NCI-H2107 treated with DMSO at 0.1 percent for 48 hours (cell line): ENCODE data around the gene PXK.
"Not testable (repeated sequence)": the region's sequence is repeated elsewhere in the genome, so short reads cannot be mapped to it uniquely, and the experiment has no call there.

Experiments used
- DNase-seq: peaks from one replicate; lab custom pipeline; 2025; ENCODE audit not compliant: unreplicated experiment; lab: John Stamatoyannopoulos, UW

The PXK gene

DNA sequence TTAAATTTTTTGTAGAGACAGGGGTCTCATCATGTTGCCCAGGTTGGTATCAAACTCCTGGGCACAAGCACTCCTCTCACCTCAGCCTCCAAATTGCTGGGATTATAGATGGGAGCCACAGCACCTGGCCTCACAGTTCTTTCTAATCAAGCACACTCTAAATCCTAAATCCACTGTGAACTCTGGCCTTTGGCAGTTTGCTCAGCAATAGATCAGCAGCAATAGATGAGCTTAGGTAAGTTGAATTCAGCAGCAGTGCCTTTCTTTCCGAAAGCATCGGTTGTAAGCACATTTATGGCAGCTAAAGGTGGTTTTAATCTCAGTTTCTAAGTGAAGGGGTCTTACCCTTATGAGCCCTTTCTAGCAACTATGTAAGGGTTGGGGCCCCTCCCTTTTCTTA, 84.4 kb downstream of the PXK start:
- DNase-seq = no peak

GRCh38 chr3:58418227-58418626, 85.5 kb downstream of the PXK start:
- no peak for DNase-seq

DNA sequence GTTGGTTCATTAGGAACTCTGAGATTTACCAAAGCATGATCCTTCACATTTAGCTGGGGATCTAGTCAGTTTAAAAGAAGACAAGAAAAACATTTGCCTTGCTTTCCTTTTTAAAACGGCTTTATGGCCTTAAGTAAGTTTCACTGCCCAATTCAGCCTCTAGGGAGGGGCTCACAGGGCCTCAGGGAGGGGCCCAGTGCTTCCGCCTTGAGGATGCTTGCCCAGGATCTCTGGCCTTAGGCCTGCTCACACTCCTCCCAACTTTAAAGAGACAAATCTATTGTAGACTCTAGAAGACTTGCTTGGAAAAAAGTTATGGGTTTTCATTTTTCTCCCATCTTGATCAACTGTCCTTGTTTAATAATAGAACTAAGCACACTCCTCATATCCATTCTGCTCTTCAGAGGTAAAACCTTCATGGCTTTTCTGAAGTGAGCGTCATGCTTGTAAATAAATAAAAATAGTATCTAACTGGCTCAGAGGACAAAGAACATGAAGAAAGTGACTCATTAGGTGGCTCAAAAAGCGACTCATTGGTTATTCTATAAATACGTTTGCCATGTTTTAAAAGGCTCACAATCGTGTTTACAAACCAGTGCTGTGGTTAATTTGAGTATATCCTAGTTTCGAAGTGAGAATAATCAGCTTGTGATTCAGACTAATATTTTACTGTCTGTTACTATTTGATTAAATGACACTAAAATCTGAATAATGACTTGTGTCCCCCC, 87.3 kb downstream of the PXK start:
- no peak for DNase-seq

GRCh38 chr3:58421004-58421403, 88.3 kb downstream of the PXK start:
- no peak for DNase-seq

GRCh38 chr3:58422756-58423325, 90.1 kb downstream of the PXK start:
- no peak for DNase-seq

GRCh38 chr3:58424613-58425012, 91.9 kb downstream of the PXK start:
- DNase-seq = no peak

GRCh38 chr3:58425782-58426181, 93.1 kb downstream of the PXK start:
- DNase-seq = no peak

DNA sequence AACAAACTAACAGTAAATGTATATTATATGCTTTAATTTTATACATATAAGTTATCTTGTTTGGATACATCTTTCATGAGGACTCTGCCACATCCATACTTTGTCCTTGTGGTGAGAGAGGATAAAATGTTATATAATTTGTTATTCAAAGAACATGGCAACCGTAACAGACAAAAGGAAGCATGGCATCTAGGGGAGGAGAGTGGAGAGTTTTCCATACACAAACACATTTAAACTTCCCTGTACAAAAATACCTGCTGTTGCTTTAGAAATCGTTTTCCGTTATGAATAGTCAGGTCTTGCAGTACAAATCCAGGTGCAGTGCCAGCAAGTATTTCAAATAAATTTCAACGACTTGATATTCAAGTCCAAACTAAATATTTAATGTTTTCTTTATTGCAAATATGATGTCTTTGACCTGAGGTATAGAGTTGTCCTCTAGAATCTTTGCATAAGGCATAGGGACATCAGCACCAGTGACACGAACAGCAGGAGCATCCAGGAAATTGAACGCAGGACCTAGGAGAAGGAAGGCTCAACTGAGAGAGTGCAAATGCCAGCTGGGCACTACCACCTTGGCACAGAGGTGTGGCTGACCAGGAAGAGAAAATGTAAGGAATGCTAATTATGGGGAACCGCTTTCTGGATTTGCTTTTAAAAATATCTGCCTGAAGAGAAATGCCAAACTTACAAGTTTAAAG, 95.1 kb downstream of the PXK start:
- no peak for DNase-seq

DNA sequence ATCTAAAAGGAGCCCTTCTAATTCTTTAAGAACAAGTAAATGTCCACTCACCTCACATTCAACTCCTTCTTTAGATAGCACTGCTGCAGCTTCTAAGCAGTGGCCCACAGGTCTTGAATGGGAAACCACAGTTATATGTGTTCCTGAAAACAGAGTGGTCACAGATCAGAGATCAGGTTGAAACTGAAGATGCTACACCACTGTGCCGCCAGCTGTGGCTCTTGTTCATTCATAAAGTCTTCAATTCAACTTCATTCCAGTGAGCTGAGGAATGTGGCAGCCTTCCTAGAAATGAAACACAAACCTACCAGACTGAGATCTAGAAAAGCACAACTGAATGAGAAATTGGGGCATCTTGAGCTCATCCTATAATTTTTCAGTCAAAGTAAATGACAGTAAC, 97.0 kb downstream of the PXK start:
- no peak for DNase-seq

DNA sequence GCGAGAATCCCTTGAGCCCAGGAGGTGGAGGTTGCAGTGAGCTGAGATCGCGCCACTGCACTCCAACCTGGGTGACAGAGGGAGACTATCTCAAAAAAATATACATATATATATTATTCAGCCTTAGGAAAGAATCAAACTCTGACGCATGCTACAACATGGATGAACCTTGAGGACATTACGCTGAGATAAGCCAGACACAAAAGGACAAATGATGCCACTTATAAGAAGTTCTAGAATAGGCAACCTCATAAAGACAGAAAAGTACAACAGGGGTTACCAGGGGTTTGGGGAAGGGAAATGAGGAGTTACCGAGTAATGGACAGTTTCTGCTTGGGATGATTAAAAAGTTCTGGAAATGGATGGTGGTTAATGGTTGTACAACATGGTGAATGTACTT, 100.2 kb downstream of the PXK start:
- no peak for DNase-seq

DNA sequence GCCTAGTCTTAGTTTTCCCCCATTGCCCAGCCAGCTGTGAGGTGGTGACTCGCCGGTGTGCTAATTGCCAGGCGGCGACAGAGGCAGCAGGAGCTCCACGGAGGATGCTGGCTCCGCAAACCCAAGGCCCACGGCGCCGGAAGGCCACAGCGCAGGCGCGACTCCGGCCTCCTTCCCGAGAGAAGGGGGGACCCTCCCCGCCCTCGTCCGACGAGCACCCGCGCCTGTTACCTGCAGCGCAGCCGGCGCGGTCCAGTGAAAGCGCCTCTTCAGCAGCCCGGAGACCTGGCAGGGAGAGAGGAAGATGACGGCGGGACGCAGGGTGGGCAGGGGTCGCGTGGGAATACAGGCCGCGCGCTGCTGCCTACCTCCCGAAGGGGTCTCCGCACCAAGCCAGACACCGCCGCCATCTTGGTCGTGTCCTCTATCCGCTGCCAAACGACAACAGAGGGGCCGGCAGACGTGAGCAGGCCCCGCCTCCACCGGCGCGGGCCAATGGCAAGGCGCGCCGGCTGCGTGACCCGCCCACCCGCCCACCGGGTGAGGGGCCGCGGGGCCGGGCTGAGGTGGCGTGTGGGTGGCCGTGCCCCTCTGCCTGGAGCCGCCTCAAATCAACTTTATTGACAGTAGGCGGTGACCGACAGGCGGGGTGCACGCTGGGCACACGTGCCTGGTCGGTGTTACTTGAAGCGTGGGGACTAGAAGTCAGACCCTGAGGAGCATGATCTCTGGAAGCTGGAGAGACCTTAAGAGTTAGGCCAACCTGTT, 100.9 kb downstream of the PXK start, which contains the start of gene PDHB:
Gene PDHB (minus strand): TSS at position 433 of the 768 bp plus-strand sequence. CDS start 23 bp downstream, at position 410.
- DNase-seq = peak; percentile 68

DNA sequence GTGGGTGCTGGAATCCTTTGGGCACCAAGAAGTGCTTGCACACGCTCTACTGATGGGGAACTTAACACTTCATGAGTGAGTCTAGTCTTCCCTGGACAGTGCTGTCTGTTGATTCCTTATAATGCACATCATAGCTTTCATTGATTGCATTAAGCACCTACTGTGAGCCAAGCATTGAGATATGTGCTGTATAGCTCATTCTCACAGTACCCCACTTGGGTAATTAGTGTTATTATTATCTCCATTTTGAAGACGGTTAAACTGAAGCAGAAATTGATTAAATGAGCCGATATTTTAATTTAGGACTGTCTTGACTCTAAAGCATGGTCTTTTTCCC, 101.4 kb downstream of the PXK start:
- no peak for DNase-seq

DNA sequence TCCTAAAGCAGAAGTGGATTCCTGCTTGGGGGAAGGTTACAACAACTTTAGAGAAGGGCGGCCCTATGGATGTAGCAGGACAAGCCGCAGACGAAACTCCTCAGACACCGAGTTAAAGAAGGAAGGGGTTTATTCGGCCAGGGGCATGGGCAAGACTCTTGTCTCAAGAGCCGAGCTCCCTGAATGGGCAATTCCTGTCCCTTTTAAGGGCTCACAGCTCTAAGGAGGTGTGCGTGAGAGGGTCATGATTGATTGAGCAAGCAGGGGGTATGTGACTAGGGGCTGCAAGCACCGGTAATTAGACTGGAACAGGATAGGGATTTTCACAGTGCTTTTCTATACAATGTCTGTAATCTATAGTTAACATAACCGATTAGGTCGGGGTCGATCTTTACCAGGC, 101.8 kb downstream of the PXK start:
- DNase-seq = no peak

DNA sequence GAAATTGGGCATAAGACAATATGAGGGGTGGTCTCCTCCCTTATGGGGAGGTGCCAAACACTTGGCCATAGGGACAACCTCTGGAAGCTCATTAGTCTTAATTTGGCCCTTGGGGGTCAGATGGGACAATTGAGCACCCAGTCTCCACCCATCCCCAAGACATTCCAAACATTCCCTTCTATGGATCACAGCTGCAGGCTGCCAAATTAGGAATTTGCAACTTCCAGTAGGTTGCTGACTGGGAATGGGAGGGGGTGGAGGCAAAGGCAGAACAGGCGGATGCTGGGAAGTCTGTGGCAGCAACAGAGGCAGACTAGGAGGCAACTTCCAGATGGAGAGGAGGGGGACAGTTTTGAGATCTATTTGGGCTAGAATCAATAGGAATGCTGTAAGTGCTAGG, 102.3 kb downstream of the PXK start:
- no peak for DNase-seq

DNA sequence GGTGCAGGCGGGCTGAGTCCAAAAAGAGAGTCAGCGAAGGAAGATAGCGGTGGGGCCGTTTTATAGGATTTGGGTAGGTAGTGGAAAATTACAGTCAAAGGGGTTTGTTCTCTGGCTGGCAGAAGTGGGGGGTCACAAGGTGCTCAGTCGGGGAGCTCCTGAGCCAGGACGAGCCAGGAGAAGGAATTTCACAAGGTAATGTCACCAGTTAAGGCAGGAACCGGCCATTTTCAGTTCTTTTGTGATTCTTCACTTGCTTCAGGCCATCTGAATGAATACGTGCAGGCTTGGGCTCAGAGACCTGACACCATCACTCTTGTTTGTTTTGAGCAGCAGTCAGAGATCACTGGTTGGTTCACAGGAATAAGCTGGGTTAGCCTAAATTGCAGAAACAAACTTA, 104.6 kb downstream of the PXK start:
- DNase-seq = not testable (repeated sequence)

DNA sequence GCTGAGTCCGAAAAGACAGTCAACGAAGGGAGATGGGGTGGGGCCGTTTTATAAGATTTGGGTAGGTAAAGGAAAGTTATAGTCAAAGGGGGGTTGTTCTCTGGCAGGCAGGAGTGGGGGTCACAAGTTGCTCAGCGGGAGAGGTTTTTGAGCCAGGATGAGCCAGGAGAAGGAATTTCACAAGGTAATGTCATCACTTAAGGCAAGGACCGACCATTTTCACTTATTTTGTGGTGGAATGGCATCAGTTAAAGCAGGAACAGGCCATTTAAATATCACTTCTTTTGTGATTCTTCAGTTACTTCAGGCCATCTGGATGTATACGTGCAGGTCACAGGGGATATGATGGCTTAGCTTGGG, 108.3 kb downstream of the PXK start:
- DNase-seq = not testable (repeated sequence)

- DNase-seq = no peak
Measured at GRCh38 chr3:58441514-58442450, 109.1 kb downstream of the PXK start.

DNA sequence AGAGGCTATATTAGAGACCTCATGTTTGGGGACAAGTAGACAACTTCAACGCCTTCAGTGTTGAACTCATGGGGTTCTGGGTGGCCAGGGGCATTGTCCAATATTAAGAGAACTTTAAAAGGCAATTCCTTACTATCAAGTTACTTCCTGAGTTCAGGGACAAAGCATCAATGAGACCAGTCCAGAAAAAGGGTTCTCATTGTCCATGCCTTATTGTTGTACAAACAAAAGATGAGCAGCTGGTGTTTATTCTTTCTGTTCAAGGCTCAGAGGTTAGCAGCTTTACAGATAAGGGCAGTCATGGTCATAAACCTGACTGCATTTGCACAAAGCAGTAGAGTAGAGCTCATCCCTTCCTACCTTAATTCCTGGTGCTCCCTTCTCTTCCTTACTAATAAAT, 119.5 kb downstream of the PXK start:
- no peak for DNase-seq

DNA sequence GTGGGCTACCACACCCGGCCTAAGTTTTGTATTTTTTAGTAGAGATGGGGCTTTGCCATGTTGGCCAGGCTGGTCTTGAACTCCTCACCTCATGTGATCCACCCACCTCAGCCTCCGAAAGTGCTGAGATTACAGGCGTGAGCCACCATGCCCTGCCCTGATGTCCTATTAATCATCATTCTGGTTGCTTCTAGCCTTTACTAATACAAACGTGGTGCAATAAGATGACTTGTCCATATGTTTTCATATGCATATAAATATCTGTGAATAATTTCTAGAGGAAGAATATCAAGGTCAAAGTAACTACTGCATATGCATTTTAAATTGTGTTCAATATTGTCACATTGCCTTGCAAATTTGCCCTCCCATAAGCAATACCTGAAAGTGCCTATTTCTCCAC, 126.5 kb downstream of the PXK start:
- DNase-seq = no peak

- DNase-seq = no peak
Measured at GRCh38 chr3:58462829-58463180, 130.1 kb downstream of the PXK start.
